Hepatocyte (in vitro differentiated cells): ENCODE measurements around the gene SERTAD1.

Experiments used
- EZH2 ChIP-seq: fragments of 200-600 bp; sonication (generic); IDR thresholded peaks from 2 replicates; pipeline ENCODE4 v1.6.1; 2016; ENCODE audit warnings: antibody characterized with exemption, mild to moderate bottlenecking, borderline replicate concordance
- EZH2phosphoT487 ChIP-seq: fragments of 200-600 bp; sonication (generic); IDR thresholded peaks from one replicate; pipeline ENCODE4 v1.6.1; 2018; ENCODE audit warnings: antibody characterized with exemption, mild to moderate bottlenecking, low read depth, moderate library complexity; ENCODE audit not compliant: unreplicated experiment, severe bottlenecking
- TF ChIP-seq, protein P1 (sequence below): fragments of 200-600 bp; sonication (generic); IDR thresholded peaks from 2 replicates; pipeline ENCODE4 v1.5.1; 2016; ENCODE audit warnings: antibody characterized with exemption, mild to moderate bottlenecking; ENCODE audit not compliant: poor library complexity

GRCh38 chr19:40388481-40388880 is 37.3 kb downstream of the SERTAD1 start:
- TF ChIP-seq EZH2 (no peak), EZH2phosphoT487 (no peak)
- TF ChIP-seq, protein P1, sequence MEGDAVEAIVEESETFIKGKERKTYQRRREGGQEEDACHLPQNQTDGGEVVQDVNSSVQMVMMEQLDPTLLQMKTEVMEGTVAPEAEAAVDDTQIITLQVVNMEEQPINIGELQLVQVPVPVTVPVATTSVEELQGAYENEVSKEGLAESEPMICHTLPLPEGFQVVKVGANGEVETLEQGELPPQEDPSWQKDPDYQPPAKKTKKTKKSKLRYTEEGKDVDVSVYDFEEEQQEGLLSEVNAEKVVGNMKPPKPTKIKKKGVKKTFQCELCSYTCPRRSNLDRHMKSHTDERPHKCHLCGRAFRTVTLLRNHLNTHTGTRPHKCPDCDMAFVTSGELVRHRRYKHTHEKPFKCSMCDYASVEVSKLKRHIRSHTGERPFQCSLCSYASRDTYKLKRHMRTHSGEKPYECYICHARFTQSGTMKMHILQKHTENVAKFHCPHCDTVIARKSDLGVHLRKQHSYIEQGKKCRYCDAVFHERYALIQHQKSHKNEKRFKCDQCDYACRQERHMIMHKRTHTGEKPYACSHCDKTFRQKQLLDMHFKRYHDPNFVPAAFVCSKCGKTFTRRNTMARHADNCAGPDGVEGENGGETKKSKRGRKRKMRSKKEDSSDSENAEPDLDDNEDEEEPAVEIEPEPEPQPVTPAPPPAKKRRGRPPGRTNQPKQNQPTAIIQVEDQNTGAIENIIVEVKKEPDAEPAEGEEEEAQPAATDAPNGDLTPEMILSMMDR = no peak
